Liver (tissue), 3 donors: ENCODE data around the gene INTS12.

Source experiments
- CTCF ChIP-seq: fragments of 150-350 bp; IDR thresholded peaks from 2 replicates; pipeline ENCODE4 v1.5.1; 2017; ENCODE audit warnings: improper control_type of control experiment, low read depth, low read length; ENCODE audit not compliant: missing input control
- FOXA1 ChIP-seq: IDR thresholded peaks from 2 replicates; pipeline ENCODE4 v1.6.1; 2016; ENCODE audit warnings: antibody characterized with exemption
- JUND ChIP-seq, 2 donors: IDR thresholded peaks; 2 replicates each; pipeline ENCODE4 v1.6.1; 2016; ENCODE audit warnings: antibody characterized with exemption in 2 of 2
- MAX ChIP-seq: IDR thresholded peaks from 2 replicates; pipeline ENCODE4 v1.6.1; 2016; ENCODE audit warnings: antibody characterized with exemption
- NR2F2 ChIP-seq: IDR thresholded peaks from 2 replicates; pipeline ENCODE4 v1.6.1; 2016; ENCODE audit warnings: antibody characterized with exemption
- RAD21 ChIP-seq, 2 donors: IDR thresholded peaks; 2 replicates each; pipeline ENCODE4 v1.6.1; 2016; ENCODE audit warnings: antibody characterized with exemption in 2 of 2, mild to moderate bottlenecking in 2 of 2
- RXRA ChIP-seq, 2 donors: IDR thresholded peaks; 2 replicates each; pipeline ENCODE4 v1.6.1; 2017 to 2018; ENCODE audit warnings: antibody characterized with exemption in 2 of 2, mild to moderate bottlenecking in 1 of 2
- SP1 ChIP-seq: IDR thresholded peaks from 2 replicates; pipeline ENCODE4 v1.6.1; 2018; ENCODE audit warnings: antibody characterized with exemption, mild to moderate bottlenecking
- TAF1 ChIP-seq: conservative IDR thresholded peaks from 2 replicates; pipeline ENCODE4 v1.6.1; 2016; ENCODE audit warnings: antibody characterized with exemption, mild to moderate bottlenecking
- YY1 ChIP-seq: IDR thresholded peaks from 2 replicates; pipeline ENCODE4 v1.6.1; 2016; ENCODE audit warnings: antibody characterized with exemption, mild to moderate bottlenecking
- TF ChIP-seq, protein P1 (sequence below): IDR thresholded peaks from 2 replicates; pipeline ENCODE4 v1.6.1; 2016; ENCODE audit warnings: antibody characterized with exemption, mild to moderate bottlenecking
- TF ChIP-seq, protein P2 (sequence below): IDR thresholded peaks from 2 replicates; pipeline ENCODE4 v1.6.1; 2016; ENCODE audit warnings: antibody characterized with exemption
- donor health status: healthy.
- donor health status: healthy.

DNA sequence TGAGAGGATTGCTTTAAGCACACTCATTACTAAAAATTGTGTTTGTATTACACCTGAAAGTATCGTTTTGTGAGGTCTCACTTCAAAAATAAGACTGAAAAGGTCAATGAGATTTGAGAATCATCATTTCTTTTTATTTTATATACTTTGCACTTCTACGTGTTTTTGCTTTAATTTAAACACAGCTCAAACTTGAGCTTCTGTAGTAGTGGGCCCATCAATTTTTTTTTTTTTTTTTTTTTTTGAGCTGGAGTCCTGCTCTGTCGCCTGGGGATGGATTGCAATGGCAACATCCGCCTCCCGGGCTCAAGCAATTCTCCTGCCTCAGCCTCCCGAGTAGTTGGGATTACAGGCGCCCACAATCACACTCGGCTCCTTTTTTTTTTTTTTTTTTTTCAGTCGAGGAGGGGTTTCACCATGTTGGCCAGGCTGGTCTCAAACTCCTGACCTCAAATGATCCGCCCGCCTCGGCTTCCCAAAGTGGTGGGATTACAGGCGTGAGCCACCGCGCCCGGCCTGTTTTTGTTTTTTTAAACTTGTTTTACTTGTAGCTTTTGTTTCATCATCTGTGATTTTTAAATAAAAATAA, 1.6 kb upstream of the INTS12 start:
- no peak for TF ChIP-seq NR2F2
- TF ChIP-seq CTCF: no peak
- TF ChIP-seq TAF1: no peak
- no peak for TF ChIP-seq RXRA (IDR thresholded peaks at IDR 0.05)
- TF ChIP-seq, protein P1, sequence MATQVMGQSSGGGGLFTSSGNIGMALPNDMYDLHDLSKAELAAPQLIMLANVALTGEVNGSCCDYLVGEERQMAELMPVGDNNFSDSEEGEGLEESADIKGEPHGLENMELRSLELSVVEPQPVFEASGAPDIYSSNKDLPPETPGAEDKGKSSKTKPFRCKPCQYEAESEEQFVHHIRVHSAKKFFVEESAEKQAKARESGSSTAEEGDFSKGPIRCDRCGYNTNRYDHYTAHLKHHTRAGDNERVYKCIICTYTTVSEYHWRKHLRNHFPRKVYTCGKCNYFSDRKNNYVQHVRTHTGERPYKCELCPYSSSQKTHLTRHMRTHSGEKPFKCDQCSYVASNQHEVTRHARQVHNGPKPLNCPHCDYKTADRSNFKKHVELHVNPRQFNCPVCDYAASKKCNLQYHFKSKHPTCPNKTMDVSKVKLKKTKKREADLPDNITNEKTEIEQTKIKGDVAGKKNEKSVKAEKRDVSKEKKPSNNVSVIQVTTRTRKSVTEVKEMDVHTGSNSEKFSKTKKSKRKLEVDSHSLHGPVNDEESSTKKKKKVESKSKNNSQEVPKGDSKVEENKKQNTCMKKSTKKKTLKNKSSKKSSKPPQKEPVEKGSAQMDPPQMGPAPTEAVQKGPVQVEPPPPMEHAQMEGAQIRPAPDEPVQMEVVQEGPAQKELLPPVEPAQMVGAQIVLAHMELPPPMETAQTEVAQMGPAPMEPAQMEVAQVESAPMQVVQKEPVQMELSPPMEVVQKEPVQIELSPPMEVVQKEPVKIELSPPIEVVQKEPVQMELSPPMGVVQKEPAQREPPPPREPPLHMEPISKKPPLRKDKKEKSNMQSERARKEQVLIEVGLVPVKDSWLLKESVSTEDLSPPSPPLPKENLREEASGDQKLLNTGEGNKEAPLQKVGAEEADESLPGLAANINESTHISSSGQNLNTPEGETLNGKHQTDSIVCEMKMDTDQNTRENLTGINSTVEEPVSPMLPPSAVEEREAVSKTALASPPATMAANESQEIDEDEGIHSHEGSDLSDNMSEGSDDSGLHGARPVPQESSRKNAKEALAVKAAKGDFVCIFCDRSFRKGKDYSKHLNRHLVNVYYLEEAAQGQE: no peak
- no peak for TF ChIP-seq FOXA1
- TF ChIP-seq MAX: no peak
- TF ChIP-seq YY1: no peak
- TF ChIP-seq JUND (IDR thresholded peaks at IDR 0.05): no peak
- no peak for TF ChIP-seq RAD21 (IDR thresholded peaks at IDR 0.05)
- no peak for TF ChIP-seq SP1
- TF ChIP-seq, protein P2, sequence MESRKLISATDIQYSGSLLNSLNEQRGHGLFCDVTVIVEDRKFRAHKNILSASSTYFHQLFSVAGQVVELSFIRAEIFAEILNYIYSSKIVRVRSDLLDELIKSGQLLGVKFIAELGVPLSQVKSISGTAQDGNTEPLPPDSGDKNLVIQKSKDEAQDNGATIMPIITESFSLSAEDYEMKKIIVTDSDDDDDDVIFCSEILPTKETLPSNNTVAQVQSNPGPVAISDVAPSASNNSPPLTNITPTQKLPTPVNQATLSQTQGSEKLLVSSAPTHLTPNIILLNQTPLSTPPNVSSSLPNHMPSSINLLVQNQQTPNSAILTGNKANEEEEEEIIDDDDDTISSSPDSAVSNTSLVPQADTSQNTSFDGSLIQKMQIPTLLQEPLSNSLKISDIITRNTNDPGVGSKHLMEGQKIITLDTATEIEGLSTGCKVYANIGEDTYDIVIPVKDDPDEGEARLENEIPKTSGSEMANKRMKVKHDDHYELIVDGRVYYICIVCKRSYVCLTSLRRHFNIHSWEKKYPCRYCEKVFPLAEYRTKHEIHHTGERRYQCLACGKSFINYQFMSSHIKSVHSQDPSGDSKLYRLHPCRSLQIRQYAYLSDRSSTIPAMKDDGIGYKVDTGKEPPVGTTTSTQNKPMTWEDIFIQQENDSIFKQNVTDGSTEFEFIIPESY: no peak
